ENCODE results near the gene IQCH. TPM values are rescaled to one million over a fixed set of nuclear protein-coding genes. Genes with fewer than 3 reads are reported as not detected.

The IQCH gene
- polyA plus RNA-seq, 1 of the 3 experiments (the other 2 are of a cell fraction) = 0.81 TPM

DNA sequence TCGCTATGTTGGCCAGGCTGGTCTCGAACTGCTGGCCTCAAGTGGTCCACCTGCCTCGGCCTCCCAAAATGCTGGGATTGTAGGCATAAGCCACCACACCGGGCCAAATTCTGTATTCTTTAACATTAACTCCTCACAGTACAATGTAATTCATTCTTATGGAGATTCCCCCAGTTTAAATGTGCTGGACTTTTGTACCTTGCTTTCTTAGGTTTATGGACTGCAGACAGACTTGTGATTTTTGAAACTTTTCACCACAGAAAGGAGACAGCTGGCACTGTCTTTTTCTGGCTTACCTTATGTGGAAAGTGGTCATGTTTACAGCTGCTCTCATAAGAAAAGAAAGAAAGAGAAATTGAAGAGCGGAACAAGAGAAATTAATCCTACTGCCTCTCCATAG lies 103.8 kb downstream of the IQCH start:
- no peak for DNase-seq
- Histone ChIP-seq H3K9me3 (no peaks in the 10 kb centered on the region; the same call in 1 of the 2 replicates), H3K79me2 (ENCODE audit: insufficient read depth) (no peaks in the 10 kb centered on the region), H4K20me1 (ENCODE audit: insufficient read depth) (no peaks in the 10 kb centered on the region), H3K36me3 (replicated peaks in 1 of 2; ENCODE audit: control insufficient read depth in 1 of 2, insufficient read depth in 2 of 2, low read length in 1 of 2) (peaks cover 0 to 4% of the 10 kb centered on the region in 2 experiments), H3K4me1 (ENCODE audit: control insufficient read depth in 1 of 2, insufficient read depth in 2 of 2, low read depth in 1 of 2, low read length in 1 of 2) (peaks cover 0 to 11% of the 10 kb centered on the region in 2 experiments; a peak in 1 of 4 replicates), H3K4me2 (no peak overlapping the region), H3K27me3 (ENCODE audit: insufficient read depth) (no peaks in the 10 kb centered on the region), H3K9me2 (no peaks in the 10 kb centered on the region), H3F3A (replicated peaks; ENCODE audit: insufficient read depth) (no peaks in the 10 kb centered on the region), H2AFZ (ENCODE audit: low read depth) (no peak overlapping the region), H3K9ac (no peak overlapping the region), H3K27ac (ENCODE audit: low read depth in 2 of 2, low read length in 1 of 2) (no peak overlapping the region), H3K4me3 (ENCODE audit: low read depth in 2 of 2, low read length in 1 of 2) (no peak overlapping the region)
- WGBS (ENCODE audit: low lambda C conversion rate) = 93% methylated on average over 5 of the region's 5 CpGs
- POLR2A ChIA-PET = no interaction called here
- CTCF ChIA-PET = no interaction called here
- no peak for TF ChIP-seq TAF1 (IDR thresholded peaks at IDR 0.05; ENCODE audit: borderline replicate concordance, low read depth, low read length)
- TF ChIP-seq, protein P1, sequence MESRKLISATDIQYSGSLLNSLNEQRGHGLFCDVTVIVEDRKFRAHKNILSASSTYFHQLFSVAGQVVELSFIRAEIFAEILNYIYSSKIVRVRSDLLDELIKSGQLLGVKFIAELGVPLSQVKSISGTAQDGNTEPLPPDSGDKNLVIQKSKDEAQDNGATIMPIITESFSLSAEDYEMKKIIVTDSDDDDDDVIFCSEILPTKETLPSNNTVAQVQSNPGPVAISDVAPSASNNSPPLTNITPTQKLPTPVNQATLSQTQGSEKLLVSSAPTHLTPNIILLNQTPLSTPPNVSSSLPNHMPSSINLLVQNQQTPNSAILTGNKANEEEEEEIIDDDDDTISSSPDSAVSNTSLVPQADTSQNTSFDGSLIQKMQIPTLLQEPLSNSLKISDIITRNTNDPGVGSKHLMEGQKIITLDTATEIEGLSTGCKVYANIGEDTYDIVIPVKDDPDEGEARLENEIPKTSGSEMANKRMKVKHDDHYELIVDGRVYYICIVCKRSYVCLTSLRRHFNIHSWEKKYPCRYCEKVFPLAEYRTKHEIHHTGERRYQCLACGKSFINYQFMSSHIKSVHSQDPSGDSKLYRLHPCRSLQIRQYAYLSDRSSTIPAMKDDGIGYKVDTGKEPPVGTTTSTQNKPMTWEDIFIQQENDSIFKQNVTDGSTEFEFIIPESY (IDR thresholded peaks at IDR 0.05; ENCODE audit: borderline replicate concordance, low read depth) = no peak
- no peak for TF ChIP-seq RAD21 (IDR thresholded peaks at IDR 0.05; ENCODE audit: low read length)
- TF ChIP-seq, protein P2, sequence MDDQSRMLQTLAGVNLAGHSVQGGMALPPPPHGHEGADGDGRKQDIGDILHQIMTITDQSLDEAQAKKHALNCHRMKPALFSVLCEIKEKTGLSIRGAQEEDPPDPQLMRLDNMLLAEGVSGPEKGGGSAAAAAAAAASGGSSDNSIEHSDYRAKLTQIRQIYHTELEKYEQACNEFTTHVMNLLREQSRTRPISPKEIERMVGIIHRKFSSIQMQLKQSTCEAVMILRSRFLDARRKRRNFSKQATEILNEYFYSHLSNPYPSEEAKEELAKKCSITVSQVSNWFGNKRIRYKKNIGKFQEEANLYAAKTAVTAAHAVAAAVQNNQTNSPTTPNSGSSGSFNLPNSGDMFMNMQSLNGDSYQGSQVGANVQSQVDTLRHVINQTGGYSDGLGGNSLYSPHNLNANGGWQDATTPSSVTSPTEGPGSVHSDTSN (IDR thresholded peaks at IDR 0.05) = no peak
- no peak for TF ChIP-seq RCOR1 (IDR thresholded peaks at IDR 0.05; ENCODE audit: low read length)
- TF ChIP-seq JUND (IDR thresholded peaks at IDR 0.05) = no peak
- TF ChIP-seq NFIC (IDR thresholded peaks at IDR 0.05; ENCODE audit: borderline replicate concordance) = no peak
- TF ChIP-seq POLR2AphosphoS5 (IDR thresholded peaks at IDR 0.05; ENCODE audit: low read depth, low read length) = no peak
- TF ChIP-seq YY1 (IDR thresholded peaks at IDR 0.05; ENCODE audit: low read depth) = no peak
- TF ChIP-seq FOXM1 (IDR thresholded peaks at IDR 0.05; ENCODE audit: low read depth) = no peak
- no peak for TF ChIP-seq FOSL2 (IDR thresholded peaks at IDR 0.05; ENCODE audit: borderline replicate concordance, low read depth)
- no peak for TF ChIP-seq RFX5 (IDR thresholded peaks at IDR 0.05; ENCODE audit: low read length)
- no peak for TF ChIP-seq SIN3A (IDR thresholded peaks at IDR 0.05; ENCODE audit: borderline replicate concordance, low read depth, low read length)
- TF ChIP-seq, protein P3, sequence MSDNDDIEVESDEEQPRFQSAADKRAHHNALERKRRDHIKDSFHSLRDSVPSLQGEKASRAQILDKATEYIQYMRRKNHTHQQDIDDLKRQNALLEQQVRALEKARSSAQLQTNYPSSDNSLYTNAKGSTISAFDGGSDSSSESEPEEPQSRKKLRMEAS (IDR thresholded peaks at IDR 0.05; ENCODE audit: low read depth) = no peak
- TF ChIP-seq CHD2 (IDR thresholded peaks at IDR 0.05; ENCODE audit: low read length, partially characterized antibody) = no peak
- TF ChIP-seq TEAD4 (IDR thresholded peaks at IDR 0.05; ENCODE audit: borderline replicate concordance, insufficient read depth) = no peak
- no peak for TF ChIP-seq EZH2phosphoT487 (IDR thresholded peaks at IDR 0.05; ENCODE audit: borderline replicate concordance, low read depth)
